GM10266 (cell line): ENCODE results near the gene CAMKK1.
"Not testable (repeated sequence)": the region's sequence is repeated elsewhere in the genome, so short reads cannot be mapped to it uniquely, and the experiment has no call there.

Experiments
- DNase-seq: peaks from one replicate; pipeline ENCODE4 v3.0.0; 2012; ENCODE audit errors: extremely low spot score
- CTCF ChIP-seq: IDR thresholded peaks from 2 replicates; pipeline ENCODE4 v1.5.1; 2012; ENCODE audit warnings: mild to moderate bottlenecking, low read depth; ENCODE audit not compliant: control insufficient read depth, insufficient read depth; ENCODE audit errors: missing control alignments

Gene CAMKK1

GRCh38 chr17:3851461-3852100 lies 41.3 kb downstream of the CAMKK1 start:
- no peak for TF ChIP-seq CTCF
- no peak for DNase-seq

DNA sequence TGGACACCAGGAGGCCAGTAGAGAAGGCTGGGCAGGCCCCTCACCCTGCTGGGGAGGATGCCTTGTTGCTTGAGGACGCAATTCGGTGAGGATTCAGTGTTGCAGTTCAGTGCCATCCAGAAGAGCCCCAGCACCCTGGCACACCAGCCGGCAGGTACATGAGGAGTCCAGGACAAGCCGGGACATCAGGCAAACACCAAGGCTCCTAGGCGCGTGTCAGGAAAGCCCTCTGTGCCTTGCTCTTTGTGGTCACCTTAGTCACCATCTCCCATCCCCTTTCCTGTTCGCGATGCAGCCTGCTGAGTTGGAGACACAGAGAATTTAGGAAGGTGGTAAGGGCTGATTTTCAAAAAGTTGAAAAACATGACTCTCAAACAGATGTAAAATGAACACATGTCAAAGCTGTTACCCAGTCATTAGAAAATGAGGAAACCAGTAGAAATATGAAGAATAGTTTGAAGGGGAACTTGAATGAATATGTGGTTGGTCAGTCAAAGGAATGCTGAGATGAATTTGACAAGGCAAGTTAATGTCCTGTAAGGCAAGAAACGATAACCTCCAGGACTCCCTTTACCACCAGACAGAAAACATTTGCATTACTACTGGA lies 44.5 kb downstream of the CAMKK1 start:
- DNase-seq: no peak
- no peak for TF ChIP-seq CTCF

DNA sequence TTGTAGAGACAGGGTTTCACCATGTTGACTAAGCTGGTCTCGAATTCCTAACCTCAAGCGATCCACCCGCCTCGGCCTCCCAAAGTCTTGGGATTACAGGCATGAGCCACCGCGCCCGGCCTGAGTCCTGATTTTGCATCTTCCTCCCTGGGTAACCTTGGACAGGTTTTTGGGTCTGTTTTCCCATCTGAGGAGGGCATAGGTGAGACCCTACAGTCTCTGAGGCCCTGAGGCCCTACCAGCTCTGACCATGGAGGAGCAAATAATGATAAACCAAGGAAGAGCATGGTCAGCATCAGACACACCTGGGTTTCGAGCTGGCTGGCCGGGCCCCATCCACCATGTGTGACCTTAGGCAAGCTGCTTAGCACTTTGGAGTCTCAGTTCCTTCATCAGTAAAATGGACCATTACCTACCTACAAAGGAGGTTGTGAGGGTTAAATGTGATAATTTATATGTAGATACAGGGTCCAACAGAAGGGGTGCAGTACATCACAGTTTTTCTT lies 45.6 kb downstream of the CAMKK1 start:
- no peak for TF ChIP-seq CTCF

DNA sequence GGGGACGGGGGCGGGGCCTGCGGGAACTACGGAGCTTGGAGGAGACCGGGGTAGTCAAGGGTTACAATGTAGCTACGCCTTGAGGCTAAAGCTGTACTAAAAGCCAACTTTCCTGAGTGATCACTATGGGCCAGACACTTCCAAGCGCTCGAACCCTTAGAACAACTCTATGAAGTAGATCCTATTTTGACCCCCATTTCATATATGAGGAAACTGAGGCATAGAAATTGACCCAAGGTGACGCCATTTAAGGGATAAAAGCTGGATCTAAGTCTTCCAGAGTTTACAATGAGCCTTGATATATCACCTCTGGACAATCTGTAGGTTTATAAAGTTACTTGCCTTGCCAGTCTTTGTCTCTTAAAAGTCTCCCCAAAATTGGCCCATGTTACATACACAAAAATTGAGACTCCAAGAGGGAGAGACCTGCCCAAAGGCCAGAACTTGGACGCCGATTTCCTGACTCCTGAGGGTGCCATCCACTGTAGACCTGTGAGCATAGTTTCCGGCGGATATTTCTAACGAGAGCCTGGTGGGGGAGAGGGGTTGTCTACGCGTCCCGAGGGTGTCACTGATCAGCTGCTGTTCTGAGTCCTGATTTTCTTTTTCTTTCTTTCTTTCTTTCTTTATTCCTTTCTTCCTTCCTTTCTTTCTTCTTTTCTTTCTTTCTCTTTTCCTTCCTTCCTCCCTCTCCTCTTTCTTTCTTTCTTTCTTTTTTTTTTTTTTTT lies 46.3 kb downstream of the CAMKK1 start:
- no peak for TF ChIP-seq CTCF
- no peak for DNase-seq

More for the DNA sequence above, 45.6 kb downstream of the CAMKK1 start:
- DNase-seq: no peak

DNA sequence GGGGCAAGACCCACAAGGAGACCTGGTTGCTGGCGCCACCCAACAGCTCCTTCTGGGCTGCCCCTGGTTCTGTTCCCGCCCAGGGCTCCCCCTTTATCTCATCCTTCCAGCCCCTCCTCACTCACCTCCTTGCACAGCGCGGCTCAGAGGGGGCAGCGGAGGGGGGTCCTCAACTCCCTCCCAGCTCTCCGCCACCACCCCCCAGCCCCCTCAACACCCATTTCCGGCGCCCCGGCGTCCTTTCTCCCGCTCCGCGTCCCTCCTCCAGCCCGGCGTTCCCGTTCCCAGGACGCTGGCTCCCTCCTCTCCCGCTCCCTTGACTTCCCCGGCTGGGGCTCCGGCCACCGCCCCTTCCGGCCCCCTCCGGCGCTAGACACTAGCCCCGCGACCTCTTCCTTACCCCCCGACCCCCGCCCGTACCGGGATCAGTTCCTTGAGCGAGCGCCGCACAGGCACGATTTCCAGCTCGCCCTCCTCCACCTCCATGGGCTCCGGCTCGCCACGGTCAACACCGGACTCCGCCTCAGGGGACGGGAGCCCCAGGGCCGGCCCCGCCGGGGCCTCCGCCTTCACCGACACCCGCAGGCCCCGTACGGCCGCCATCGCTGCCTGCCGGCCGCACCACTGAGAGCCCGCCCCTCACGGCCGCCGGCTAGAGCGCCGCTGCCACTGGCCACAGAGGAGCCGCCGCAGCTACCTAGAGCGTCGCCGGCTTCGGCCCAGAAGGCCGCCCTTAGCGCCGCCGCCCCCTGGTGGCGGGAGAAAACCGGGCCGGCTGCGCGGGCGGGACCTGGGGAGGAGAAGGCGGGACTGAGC lies 47.0 kb downstream of the CAMKK1 start, which contains the start of gene NCBP3:
TSS of gene NCBP3 (minus strand) at position 626 of the 816 bp plus-strand sequence. CDS start at position 603, 23 bp downstream.
- peak; percentile 91 for TF ChIP-seq CTCF
- DNase-seq: peak; percentile 98

- no peak for TF ChIP-seq CTCF
- DNase-seq: peak; percentile 67
Observed at GRCh38 chr17:3845291-3845620, 47.6 kb downstream of the CAMKK1 start.

GRCh38 chr17:3844556-3844955 lies 48.3 kb downstream of the CAMKK1 start:
- not testable (repeated sequence) for DNase-seq
